GM10847 (cell line): ENCODE data around the gene MSANTD3.

Experiments used
- POLR2A ChIP-seq: IDR thresholded peaks from 2 replicates; pipeline ENCODE4 v1.6.1; 2011; ENCODE audit not compliant: insufficient read length; ENCODE audit errors: extremely low read depth

MSANTD3 gene

GRCh38 chr9:100425758-100426157 is 1.2 kb upstream of the MSANTD3 start:
- TF ChIP-seq POLR2A: no peak

GRCh38 chr9:100426189-100426529 is 784 bp upstream of the MSANTD3 start:
- TF ChIP-seq POLR2A: no peak

GRCh38 chr9:100427366-100428263 is 672 bp downstream of the MSANTD3 start:
- TF ChIP-seq POLR2A: no peak

DNA sequence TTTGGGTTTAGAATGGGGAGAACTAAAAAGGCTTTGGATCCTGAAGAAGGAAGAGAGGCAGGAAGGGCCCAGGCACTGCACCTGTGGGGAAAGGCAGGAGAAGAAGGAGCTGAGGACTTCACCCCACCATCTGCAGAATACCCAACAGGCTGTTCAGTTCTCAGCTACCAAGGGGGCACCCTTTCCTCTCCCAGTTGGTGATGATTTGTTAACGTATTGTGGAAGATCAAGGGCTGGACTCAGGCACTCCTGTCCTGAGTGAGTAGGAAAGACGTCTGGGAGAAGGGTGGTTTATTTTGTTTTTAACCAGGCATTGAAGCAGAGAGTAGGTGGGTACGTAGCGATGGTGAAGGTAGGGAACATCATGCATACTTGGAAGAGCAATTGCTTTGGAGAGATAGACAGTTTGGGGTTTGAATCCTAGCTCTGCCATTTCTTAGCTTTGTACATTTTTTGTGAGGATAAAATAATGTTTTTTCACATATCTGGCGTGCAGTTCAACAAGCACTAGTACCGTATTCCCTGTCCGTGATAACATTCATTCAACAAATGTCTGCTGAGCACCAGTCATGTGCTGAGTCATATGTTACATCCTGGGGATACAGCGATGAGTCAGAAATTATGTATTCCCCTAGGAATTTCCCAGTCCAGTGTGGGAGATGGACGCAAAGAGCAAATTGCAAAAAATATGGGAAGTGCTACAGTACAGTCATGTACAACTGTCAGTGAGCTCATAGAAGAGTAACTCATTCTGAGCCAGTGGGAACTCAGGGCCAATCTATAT is 2.1 kb downstream of the MSANTD3 start:
- no peak for TF ChIP-seq POLR2A

- no peak for TF ChIP-seq POLR2A
These were observed 3.5 kb downstream of the MSANTD3 start for GRCh38 chr9:100430286-100430940.

GRCh38 chr9:100431886-100432285 is 4.9 kb downstream of the MSANTD3 start:
- TF ChIP-seq POLR2A: no peak

GRCh38 chr9:100432736-100433135 is 5.8 kb downstream of the MSANTD3 start:
- TF ChIP-seq POLR2A: no peak

GRCh38 chr9:100436571-100436970 is 9.6 kb downstream of the MSANTD3 start:
- TF ChIP-seq POLR2A: no peak

DNA sequence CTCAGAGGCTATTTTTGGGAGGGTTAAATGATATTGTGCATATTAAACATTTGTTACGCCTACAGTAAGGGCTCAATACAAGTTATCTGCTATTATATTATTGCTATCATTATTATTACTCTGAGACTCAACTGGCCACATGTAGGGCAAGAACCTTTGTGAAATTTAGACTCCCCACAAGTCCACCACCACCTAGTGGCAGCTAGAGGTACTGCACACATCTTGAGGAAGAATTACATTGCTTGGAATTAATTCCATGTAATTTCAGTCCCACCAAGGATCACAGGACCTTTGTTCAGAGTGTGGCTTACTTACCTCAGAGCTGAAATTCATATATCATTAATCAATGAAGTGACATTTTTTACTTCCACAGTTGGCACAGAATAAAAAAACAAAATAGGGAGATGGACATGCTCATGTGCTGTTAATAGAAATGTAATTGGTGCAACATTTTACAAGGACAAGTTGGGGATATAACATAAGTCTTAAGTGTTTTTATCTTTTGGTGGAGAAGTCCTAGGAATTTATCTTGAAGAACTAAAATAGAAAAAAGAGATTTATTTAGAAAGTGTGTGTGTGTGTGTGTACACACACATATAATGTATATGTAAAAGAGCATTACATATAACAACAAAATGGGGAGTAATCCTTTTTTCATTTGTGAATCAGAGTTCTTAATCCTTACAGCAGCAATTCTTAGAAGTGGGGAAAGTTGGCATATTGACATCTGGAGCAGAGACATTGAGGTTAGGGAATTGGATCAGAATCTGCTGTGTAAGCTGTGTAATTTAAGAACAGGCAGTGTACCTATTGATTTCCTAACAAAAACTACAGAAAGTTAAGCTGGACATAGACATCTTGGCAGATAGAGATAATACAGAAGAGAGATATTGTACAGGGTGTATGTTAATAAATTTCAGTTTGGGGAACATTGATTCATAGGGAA is 11.2 kb downstream of the MSANTD3 start:
- no peak for TF ChIP-seq POLR2A

- no peak for TF ChIP-seq POLR2A
These were observed 13.1 kb downstream of the MSANTD3 start for GRCh38 chr9:100440071-100440470.

GRCh38 chr9:100441911-100442361 is 15.0 kb downstream of the MSANTD3 start:
- no peak for TF ChIP-seq POLR2A

DNA sequence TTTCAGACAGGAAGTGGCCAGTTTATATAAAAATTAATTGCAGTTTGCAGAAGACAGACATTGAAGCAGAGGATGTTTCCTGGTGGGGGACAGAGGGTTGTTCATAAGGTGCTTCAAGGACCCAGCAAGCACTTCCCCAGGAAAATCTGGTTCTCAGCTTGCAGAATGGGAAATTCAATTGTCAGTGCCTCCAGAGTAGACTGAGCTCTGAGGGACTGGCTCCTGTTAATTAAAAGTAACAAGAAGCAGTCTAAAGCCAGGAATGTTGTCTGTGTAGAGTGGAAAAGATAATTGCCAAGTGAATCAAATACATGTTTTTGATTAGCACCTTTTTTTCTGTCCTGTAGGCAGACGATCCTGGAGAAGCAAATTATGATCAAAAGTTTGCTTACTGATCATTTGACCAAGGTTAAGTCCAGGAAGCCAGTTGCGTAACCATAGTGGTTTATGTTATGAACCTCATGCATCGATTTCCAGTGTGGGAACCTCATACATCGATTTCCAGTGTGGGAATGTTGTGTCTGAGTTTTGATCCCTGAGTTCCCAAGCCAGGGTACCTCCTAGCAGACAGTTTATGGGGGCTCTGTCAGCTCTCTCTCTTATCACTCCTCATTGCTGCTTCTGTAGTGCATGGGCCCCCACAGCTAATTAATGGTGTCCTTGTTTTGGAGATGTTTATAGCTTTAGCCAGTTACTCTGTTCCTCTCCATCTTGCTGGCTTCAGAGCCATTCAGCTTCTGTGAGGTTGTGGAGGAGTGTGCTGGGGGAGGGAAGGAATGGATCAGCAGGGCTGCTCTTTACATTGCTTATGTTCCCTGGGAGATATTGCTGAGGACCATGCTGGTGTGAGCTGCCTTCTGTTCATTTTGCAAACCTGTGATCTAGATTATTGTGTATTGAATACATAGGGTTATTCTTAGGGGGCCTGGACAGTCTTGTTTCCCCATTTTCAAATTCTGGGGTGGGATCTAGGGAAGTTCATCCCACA is 17.1 kb downstream of the MSANTD3 start:
- no peak for TF ChIP-seq POLR2A

DNA sequence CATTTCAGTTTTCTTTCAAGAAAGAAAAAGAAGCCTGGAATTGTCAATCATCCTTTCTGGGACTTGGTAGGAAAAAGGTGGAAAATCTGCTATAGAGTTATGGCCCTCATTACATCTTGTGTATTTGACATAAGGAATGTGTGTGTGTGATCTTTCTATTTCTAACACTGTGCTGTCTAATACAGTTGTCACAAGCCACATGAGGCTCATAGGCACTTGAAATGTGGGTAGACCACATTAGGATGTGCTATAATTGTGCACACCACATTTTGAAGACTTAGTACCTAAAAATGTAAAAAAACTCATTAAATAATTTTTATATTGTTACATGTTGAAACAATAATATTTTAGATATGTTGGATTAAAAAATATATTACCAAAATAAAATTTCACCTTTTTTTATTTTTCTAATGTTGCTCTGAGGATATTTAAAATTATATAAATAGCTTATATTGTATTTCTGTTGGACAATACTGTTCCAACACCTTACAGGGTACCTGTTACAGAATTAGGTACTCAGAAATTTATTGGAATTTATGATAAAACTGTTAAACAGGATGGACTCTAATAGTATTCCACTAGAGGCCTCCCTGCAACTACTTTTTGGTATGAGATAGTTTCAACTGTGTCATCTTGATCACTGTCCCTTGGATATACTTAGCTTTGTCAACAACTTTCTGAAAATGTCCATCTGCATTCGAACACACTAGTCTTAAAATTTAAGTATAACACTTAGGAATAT is 18.4 kb downstream of the MSANTD3 start:
- TF ChIP-seq POLR2A: no peak
